Measurements from ENCODE around the gene ZNF618. TPM values are rescaled to one million over a fixed set of nuclear protein-coding genes. Genes with fewer than 3 reads are reported as not detected.

The ZNF618 gene
- total RNA-seq, 1 experiment from 2014 or later: 1.8 TPM

- no peaks in the 10 kb centered on the region for H3K4me1 ChIP-seq (ENCODE audit: control insufficient read depth, insufficient read depth, low read length)
- peaks cover 2% of the 10 kb centered on the region; the same call in 1 of the 2 replicates for H3K27me3 ChIP-seq (ENCODE audit: control insufficient read depth, insufficient read depth, low read length)
- ChIA-PET POLR2A (no interaction called here), CTCF (no interaction called here)
- in situ Hi-C loops (cut with HindIII; ENCODE audit: low pct_unique_long_range_greater_than_20kb, low sequenced_read_pairs): no loop called here
- intact Hi-C loops (cut with micrococcal nuclease; ENCODE audit: unreplicated experiment): no loop called here
- no peak overlapping the region for H3K27ac ChIP-seq (ENCODE audit: low read length)
- TF ChIP-seq CTCF (IDR thresholded peaks at IDR 0.05) (no peak), SIN3A (IDR thresholded peaks at IDR 0.05; ENCODE audit: borderline replicate concordance, insufficient read depth, low read depth, low read length) (no peak), REST (IDR thresholded peaks at IDR 0.05; ENCODE audit: insufficient read depth in 1 of 2, low read depth in 2 of 2, low read length in 1 of 2) (no peak)
- H3K9me3 ChIP-seq (ENCODE audit: control insufficient read depth, insufficient read depth, low read depth, low read length): no peaks in the 10 kb centered on the region
- no peaks in the 10 kb centered on the region for H3K36me3 ChIP-seq (ENCODE audit: control insufficient read depth, insufficient read depth, low read length)
- no TSS peak for BruUV-seq (replicated peaks)
- no peak for ATAC-seq
- DNase-seq (ENCODE audit: low read depth, low spot score): no peak
- H3K4me3 ChIP-seq (ENCODE audit: low read depth in 2 of 2, low read length in 2 of 2): no peak overlapping the region
Observed at GRCh38 chr9:113906411-113907110, 30.5 kb downstream of the ZNF618 start.

GRCh38 chr9:113907282-113907681 is 31.2 kb downstream of the ZNF618 start:
- in situ Hi-C loops (cut with HindIII; ENCODE audit: low pct_unique_long_range_greater_than_20kb, low sequenced_read_pairs) (no loop called here), intact Hi-C loops (cut with micrococcal nuclease; ENCODE audit: unreplicated experiment) (no loop called here)
- CTCF ChIA-PET: no interaction called here
- ATAC-seq (no peak), DNase-seq (ENCODE audit: low read depth, low spot score) (no peak)
- no peaks in the 10 kb centered on the region for H3K36me3 ChIP-seq (ENCODE audit: control insufficient read depth, insufficient read depth, low read length)
- POLR2A ChIA-PET: no interaction called here
- no peak overlapping the region for H3K27ac ChIP-seq (ENCODE audit: low read length)
- BruUV-seq (replicated peaks): no TSS peak
- H3K9me3 ChIP-seq (ENCODE audit: control insufficient read depth, insufficient read depth, low read depth, low read length): no peaks in the 10 kb centered on the region
- no peaks in the 10 kb centered on the region for H3K4me1 ChIP-seq (ENCODE audit: control insufficient read depth, insufficient read depth, low read length)
- peaks cover 2% of the 10 kb centered on the region; the same call in 1 of the 2 replicates for H3K27me3 ChIP-seq (ENCODE audit: control insufficient read depth, insufficient read depth, low read length)
- H3K4me3 ChIP-seq (ENCODE audit: low read depth in 2 of 2, low read length in 2 of 2): no peak overlapping the region
- TF ChIP-seq CTCF (IDR thresholded peaks at IDR 0.05) (no peak), SIN3A (IDR thresholded peaks at IDR 0.05; ENCODE audit: borderline replicate concordance, insufficient read depth, low read depth, low read length) (no peak), REST (IDR thresholded peaks at IDR 0.05; ENCODE audit: insufficient read depth in 1 of 2, low read depth in 2 of 2, low read length in 1 of 2) (no peak), POLR2AphosphoS5 (IDR thresholded peaks at IDR 0.05; ENCODE audit: low read depth, low read length) (no peak), TCF7L2 (IDR thresholded peaks at IDR 0.05; ENCODE audit: low read depth, low read length) (no peak)

All from Panc1 (cell line).